Measurements from ENCODE around the gene TRMT1L.

TRMT1L gene

DNA sequence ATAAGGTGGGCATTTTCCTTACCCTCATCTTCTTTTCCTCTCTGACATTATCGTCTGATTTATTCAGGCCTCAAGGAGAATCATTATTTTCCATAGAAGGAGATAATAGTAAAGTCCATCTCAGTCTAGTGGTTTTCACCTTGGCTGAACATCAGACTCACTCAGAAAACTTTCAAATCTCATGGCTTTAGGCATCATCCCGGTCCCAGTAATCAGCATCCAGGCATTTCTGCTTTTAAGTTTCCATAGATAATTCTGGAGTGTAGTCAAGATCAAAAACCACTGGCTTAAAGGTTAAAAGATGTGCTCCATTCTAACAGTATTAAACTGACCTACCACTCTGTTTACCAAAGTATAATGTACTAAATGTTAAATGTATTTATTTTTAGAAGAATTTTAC, 62.0 kb downstream of the TRMT1L start:
- DNase-seq (ENCODE audit: low read depth): no peak
- TF ChIP-seq, protein P1, sequence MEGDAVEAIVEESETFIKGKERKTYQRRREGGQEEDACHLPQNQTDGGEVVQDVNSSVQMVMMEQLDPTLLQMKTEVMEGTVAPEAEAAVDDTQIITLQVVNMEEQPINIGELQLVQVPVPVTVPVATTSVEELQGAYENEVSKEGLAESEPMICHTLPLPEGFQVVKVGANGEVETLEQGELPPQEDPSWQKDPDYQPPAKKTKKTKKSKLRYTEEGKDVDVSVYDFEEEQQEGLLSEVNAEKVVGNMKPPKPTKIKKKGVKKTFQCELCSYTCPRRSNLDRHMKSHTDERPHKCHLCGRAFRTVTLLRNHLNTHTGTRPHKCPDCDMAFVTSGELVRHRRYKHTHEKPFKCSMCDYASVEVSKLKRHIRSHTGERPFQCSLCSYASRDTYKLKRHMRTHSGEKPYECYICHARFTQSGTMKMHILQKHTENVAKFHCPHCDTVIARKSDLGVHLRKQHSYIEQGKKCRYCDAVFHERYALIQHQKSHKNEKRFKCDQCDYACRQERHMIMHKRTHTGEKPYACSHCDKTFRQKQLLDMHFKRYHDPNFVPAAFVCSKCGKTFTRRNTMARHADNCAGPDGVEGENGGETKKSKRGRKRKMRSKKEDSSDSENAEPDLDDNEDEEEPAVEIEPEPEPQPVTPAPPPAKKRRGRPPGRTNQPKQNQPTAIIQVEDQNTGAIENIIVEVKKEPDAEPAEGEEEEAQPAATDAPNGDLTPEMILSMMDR (IDR thresholded peaks at IDR 0.05; ENCODE audit: low read length, missing control alignments): no peak
- H3K4me3 ChIP-seq (replicated peaks; ENCODE audit: low read depth, low read length): no peak overlapping the region

DNA sequence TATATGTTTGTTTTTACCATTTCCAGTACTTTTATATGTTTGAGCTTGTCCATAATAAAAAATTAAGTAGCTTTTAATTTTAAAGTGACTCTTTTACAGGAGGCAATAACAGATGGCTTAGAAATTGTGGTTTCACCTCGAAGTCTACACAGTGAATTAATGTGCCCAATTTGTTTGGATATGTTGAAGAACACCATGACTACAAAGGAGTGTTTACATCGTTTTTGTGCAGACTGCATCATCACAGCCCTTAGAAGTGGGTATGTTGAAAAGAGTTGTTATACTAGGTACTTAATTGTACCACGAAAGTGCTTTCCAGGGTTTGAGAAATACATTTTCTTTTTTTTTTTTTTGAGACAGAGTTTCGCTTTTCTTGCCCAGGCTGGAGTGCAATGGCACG, 65.3 kb downstream of the TRMT1L start:
- DNase-seq (ENCODE audit: low read depth): no peak
- TF ChIP-seq, protein P1 (IDR thresholded peaks at IDR 0.05; ENCODE audit: low read length, missing control alignments): no peak
- no peak overlapping the region for H3K4me3 ChIP-seq (replicated peaks; ENCODE audit: low read depth, low read length)

DNA sequence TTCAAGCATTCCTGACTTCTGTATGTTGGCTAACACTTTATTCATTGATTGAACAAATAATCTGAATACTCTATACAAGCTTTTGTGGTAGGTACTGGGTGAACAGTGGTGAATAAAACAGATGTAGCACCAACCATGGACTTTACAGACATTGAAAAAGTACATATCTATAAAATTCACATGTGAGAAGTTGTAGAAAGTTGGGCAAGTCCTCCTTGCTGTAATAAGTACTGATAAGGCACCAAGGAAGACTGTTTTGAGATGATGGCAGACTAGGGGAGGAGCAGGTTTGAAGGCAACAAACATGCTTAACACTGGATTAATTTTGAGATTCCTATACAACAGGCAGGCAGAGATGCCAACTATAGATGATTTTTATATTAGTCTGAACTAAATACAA, 69.0 kb downstream of the TRMT1L start:
- DNase-seq (ENCODE audit: low read depth): no peak
- H3K4me3 ChIP-seq (replicated peaks; ENCODE audit: low read depth, low read length): no peak overlapping the region
- TF ChIP-seq, protein P1 (IDR thresholded peaks at IDR 0.05; ENCODE audit: low read length, missing control alignments): no peak

DNA sequence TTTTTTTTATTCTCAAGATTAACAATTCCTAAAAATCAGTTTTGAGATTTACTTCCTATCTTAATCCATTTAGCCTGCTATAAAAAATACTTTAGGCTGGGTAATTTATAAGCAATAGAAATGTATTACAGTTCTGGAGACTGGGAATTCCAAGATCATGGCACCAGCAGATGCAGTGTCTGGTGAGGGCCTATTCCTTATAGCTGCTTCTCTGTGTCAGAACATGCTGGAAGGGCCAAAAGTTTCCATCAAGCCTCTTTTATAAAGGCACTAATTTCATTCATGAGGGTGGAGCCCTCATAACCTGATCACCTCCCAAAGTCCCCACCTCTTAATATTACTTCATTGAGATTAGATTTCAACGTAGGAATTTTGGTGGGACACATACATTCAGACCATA, 69.7 kb downstream of the TRMT1L start:
- DNase-seq (ENCODE audit: low read depth): no peak
- TF ChIP-seq, protein P1 (IDR thresholded peaks at IDR 0.05; ENCODE audit: low read length, missing control alignments): no peak
- H3K4me3 ChIP-seq (replicated peaks; ENCODE audit: low read depth, low read length): no peak overlapping the region

DNA sequence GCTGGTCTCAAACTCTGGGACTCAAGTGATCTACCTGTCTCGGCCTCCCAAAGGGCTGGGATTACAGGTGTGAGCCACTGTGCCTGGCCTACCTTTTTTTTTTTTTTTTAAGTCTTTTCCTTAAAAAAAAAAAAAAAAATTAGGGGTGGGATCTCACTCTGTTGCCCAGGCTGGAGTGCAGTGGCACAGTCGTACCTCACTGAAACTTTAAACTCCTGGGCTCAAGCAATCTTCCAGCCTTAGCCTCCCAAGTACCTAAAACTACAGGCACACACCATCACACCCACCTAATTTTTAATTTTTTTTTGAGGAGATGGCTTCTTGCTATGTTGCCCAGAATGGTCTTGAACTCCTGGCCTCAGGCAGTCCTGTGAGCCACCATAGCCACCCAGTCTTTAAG, 72.9 kb downstream of the TRMT1L start:
- no peak for DNase-seq (ENCODE audit: low read depth)
- H3K4me3 ChIP-seq (replicated peaks; ENCODE audit: low read depth, low read length): no peak overlapping the region
- TF ChIP-seq, protein P1 (IDR thresholded peaks at IDR 0.05; ENCODE audit: low read length, missing control alignments): no peak

DNA sequence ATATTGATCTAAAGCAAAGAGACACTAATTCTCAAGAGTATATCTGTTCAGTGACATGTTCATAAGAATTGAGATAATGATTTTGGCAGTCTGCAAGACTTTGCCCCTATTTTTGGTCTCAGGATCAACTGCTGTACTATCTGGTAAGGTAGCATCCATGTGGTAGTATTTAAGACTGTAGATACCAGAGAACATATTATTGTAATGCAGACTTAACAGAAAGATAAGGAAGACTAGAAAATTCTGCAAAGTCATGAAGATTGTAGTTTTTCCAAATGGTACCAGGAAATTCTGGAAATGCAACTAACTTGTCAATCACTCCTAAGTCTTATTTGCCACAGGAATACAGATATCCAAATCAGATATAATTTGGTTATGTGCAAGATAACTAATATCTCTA, 76.3 kb downstream of the TRMT1L start:
- TF ChIP-seq, protein P1 (IDR thresholded peaks at IDR 0.05; ENCODE audit: low read length, missing control alignments): no peak
- H3K4me3 ChIP-seq (replicated peaks; ENCODE audit: low read depth, low read length): no peak overlapping the region
- DNase-seq (ENCODE audit: low read depth): no peak

DNA sequence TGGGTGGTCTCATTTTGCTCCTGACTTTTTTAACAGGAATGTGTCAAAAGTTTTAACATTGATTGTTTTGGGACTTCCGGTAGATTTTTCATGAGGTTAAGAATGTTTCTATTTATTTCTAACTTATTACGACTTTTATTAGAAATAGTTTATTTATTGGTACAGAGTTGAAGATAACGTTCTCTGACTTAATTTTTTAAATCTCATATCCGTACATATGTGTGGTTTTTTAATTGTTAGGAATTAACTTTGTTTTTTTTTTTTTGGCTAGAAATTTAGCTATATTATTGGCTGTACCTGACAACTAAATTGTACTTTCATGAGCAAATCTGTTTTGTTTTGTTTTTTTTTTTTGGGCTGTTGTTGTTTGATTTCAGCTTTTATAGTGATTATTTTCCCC, 79.4 kb downstream of the TRMT1L start:
- H3K4me3 ChIP-seq (replicated peaks; ENCODE audit: low read depth, low read length): no peak overlapping the region
- TF ChIP-seq, protein P1 (IDR thresholded peaks at IDR 0.05; ENCODE audit: low read length, missing control alignments): no peak
- no peak for DNase-seq (ENCODE audit: low read depth)
